UCSD-AML1 (cell line): ENCODE results near the gene GRID1.

Experiments
- DNase-seq: peaks from one replicate; lab custom pipeline; 2025; ENCODE audit not compliant: unreplicated experiment; lab: John Stamatoyannopoulos, UW

GRID1 gene

GRCh38 chr10:86234107-86234506 lies 132.5 kb downstream of the GRID1 start:
- DNase-seq: no peak

DNA sequence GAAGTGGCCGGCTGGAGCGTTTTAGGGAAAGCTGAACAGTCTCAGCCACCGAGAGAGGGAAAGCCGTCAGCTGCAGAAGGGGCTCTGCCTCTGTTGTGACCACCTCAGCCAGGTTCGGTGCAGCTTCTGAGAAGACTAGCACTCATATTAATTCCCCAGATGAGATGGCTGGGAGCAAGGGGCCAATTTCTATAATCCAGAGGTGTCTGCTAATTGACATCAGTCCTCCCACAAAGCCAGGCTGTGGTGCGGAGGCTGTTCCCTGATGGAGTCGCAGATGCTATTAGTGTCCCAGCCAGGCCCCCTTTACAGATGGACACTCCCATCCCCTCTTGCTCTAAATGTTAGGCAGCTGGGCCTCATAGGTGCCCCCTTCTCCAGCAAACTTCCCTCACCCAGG lies 133.5 kb downstream of the GRID1 start:
- no peak for DNase-seq

- no peak for DNase-seq
These were observed 134.0 kb downstream of the GRID1 start for GRCh38 chr10:86232644-86233043.

- DNase-seq: no peak
These were observed 134.6 kb downstream of the GRID1 start for GRCh38 chr10:86231796-86232560.

DNA sequence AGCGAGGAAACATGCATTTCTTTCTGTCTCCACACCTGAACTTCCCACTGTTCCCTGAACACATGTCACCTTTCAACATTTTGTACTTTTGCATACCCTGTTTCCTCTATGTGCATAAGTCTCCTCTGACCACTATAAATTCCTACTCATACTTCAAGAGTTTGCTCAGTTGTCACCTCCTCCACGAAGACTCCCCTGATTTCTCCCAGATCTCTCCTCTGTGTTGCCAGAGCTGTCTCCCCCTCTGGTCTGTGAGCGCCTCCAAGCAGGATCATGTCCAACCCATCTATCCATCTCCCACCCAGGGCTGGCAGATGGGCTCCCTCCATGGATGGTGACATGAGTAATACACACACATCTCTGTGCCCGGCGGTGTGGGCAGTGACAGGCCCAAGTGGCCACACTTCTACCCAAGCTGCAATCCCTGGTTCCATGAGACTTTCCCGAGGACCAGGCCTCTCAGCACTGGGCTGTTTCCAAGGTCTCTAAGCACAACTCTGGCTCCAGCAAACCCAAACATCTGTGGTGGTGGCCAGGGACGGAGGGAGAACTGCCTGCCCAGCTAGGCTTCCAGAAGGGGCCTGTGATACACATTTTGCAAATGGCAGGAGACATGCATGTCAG lies 135.9 kb downstream of the GRID1 start:
- DNase-seq: no peak

- no peak for DNase-seq
These were observed 136.6 kb downstream of the GRID1 start for GRCh38 chr10:86229811-86230556.

- no peak for DNase-seq
These were observed 137.2 kb downstream of the GRID1 start for GRCh38 chr10:86229376-86229775.

DNA sequence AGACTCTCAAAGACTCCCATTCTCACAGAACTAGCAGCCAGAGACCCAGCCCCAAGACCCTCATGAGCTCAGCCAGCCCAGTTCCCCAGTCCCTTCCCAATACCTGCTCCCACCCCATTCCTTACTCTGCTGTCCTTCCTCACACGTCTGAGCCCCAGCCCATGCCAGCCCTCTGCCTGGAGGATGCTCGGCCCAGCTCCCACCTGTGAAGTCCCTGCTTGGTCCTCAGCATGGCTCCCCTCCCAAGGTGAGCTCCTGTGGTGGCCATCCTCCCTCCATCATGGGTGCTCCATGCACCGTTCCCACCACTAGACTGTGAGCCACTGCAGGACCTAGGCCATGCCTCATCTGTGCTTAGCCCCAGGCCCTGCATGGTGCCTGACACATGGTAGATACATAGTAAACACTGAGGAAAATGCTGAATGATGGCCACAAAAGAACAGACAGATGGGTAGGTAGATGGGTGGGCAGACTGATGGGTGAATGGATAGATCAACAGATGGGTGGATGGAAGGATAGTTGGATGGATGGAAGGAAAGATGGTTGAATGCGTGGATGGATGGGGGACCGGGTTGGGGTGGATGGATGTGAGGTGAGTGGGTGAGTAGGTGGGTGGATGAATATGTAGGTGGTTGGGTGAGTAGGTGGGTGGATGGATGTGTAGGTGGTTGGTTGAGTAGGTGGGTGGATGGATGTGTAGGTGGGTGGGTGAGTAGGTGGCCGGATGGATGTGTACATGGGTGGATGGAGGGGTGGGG lies 138.9 kb downstream of the GRID1 start:
- no peak for DNase-seq

DNA sequence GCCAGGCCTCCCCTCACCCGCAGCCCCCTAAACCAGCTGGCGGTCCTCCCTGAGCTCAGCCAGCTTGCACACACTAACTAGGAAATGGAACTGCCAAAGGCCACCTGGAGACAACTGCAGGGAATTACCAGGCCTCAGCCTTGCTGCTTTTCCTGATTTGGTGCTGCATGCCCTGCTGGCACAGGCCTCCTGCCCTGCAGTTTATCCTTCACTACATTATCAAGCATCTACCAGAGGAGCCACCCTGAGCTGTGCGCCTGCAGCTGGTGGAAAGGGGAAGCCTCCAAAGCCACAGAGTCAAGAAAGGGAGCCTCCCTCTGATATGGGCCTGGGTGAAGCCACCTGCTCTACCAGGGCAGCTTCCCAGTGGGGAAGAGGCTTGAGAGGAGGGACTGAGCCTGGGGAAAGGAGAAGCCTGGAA lies 139.8 kb downstream of the GRID1 start:
- peak; percentile 57 for DNase-seq

DNA sequence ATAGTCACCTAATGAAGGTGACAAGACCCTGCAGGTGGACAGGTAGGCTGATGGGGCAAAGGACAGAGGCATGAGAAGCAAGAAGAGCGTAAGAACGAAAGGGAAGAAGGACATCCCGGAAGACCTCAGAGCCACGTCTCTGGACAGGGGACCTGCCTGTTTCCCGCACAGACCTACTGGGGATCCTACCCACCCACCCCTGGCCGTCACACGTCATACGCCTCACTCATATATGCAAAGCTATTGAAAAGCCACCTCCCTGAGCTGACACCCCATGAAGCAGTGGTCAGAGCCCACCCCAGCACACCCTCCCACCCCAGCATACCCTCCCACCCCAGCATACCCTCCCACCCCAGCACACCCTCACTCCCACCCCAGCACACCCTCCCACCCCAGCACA lies 140.6 kb downstream of the GRID1 start:
- DNase-seq: no peak

DNA sequence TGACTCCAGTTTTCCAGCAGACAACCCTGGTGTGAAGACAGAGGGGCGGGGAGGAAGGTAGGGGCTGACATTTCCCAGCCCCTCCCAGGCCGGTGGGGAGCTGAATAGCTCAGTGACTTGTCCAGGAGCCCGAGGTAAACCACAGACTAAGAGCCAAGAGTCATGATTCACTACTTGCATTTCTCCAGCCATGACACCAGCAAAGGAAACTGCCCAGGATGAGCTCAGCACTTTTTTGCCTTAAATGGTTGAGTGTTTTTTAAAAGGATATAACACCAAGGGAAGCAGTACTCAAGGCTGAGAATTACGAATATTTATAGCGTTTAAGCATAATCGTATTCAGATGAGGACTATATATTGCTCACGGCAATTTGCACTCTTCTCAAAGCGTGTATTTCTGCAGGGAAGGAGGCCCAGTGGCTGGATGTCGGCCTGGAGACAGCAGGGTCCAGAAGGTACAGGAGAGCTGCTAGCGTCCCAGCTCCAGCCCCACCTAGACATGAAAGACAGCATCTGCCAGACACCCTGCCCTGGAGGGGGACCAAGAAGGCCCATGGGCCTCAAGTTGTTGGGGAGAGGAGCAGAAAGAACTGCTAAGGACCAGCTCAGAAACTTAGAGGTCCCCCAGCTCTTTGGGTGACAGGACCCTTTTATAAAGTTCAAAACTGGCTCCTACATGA lies 141.4 kb downstream of the GRID1 start:
- DNase-seq: peak; percentile 33

DNA sequence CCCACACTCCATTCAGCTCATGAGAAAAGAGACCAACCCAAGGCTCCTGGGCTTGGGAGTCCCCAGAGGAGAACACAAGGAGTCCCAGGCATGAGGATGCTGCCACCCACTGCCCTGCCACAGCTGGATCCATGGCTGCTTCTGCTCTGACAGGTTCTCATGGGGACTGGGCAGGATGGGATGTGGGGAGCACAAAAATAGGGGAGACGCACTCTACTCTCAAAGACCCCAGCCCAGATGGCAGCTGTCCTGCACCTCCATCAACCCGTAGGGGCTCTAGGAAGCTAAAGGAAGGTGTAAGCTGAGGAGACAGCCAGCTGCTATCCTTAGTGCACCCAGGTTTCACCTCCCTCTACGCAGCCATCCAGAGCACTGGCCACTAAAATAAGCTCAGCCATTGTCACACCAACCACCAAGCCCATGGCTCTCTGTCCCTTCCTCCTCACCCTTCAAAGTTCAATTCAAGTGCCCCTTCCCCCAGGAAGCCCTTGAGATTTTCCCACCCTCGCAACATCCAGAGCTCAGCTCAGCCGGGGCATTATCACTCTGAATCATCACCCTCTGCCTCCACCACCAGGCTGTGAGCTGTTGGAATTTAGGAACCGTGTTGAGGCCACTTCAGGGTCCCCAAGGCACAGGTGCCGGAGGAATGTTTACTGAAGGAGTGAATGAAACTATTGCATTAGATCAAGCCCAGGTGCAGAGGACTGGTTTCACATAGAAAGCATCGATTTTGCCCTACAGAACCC lies 142.1 kb downstream of the GRID1 start:
- no peak for DNase-seq

- no peak for DNase-seq
These were observed 143.3 kb downstream of the GRID1 start for GRCh38 chr10:86223256-86223655.

GRCh38 chr10:86222687-86223086 lies 143.9 kb downstream of the GRID1 start:
- no peak for DNase-seq

GRCh38 chr10:86222336-86222650 lies 144.3 kb downstream of the GRID1 start:
- no peak for DNase-seq

DNA sequence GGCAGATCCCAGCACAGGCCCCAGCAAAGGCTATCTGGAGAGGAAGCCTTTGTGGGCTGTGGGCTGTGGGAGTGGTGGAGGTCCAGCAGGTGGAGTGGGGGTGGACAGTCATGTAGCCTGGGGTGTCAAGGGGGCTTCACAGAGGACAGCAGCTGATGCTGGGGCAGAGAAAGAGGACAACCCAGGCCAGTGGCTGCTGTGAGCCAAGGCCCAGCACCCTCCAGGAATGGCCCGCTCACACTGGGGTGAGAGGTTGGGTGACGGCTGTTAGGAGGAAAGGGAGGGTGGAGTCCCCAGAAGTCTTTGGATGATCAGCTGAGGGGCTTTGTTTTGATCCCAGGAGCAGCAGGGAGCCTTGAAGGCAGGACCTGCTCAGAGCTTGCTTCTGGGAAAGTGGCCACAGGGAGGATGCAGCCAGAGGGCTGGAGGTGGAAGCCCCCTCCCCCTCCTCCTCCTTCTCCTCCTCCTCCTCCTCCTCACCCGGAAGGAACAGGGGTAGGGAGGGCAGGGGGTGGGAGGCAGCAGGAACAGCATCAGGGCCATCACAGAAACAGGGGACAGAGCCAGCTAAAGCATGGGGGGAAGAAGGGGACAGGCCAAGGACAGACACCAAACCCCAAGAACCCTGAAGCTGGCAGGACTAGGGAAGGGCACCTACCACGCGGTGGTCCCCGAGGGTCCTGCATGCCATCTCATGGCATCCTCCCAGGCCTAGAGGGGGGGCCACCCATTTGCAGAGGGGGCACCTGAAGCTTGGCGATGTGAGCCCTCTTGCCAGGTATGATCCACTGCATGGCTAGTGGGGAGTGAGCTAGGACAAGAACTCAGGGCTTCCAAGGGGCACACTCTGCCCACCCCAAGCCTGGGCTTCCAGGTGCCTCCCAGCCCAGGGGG lies 144.9 kb downstream of the GRID1 start:
- no peak for DNase-seq

- no peak for DNase-seq
These were observed 146.0 kb downstream of the GRID1 start for GRCh38 chr10:86220626-86221025.

DNA sequence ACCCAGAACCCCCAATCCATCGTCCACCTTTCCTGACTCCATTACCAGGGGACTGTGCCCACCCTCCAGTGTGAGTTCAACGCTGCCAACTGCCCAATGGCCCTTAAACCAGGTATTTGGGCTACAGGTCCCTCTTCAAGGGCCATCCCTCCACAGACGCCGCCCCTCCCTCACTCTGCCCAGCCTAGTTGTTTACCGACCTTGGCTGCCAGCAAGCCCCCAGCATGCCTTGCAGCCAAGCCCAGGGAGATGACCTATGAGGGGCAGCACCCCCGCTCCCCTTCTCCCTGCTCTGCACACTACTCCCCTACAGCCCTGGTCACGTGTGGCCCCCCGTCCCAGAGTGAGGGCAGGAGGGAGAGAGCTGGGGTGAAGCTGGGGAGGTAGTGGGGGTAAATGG lies 147.3 kb downstream of the GRID1 start:
- no peak for DNase-seq

GRCh38 chr10:86218842-86219241 lies 147.8 kb downstream of the GRID1 start:
- no peak for DNase-seq
